Mesenteric fat pad (tissue), 1 donor: ENCODE measurements around the gene RASSF5. TPM values are rescaled to one million over a fixed set of nuclear protein-coding genes. Genes with fewer than 3 reads are reported as not detected.
A peak's percentile ranks its signal among the peaks of the same experiment; 100 is the strongest.

Experiments used
- DNase-seq: peaks from one replicate; pipeline ENCODE4 v3.0.0-alpha.2; 2020; ENCODE audit warnings: low spot score
- total RNA-seq: library from RNA; stranded (reverse); fragmentation: NEBNext Ultra II Directional; extraction: Animal tissue kit (Norgen Biotek cat#: 25700); gene quantifications from one replicate; pipeline ENCODE4 v1.2.1, GENCODE V29; 2021
- donor health status: DM: yes; HTN: yes; CAD: no.

Gene RASSF5
- total RNA-seq, 1 donor from 2014 or later = 11.4 TPM

DNA sequence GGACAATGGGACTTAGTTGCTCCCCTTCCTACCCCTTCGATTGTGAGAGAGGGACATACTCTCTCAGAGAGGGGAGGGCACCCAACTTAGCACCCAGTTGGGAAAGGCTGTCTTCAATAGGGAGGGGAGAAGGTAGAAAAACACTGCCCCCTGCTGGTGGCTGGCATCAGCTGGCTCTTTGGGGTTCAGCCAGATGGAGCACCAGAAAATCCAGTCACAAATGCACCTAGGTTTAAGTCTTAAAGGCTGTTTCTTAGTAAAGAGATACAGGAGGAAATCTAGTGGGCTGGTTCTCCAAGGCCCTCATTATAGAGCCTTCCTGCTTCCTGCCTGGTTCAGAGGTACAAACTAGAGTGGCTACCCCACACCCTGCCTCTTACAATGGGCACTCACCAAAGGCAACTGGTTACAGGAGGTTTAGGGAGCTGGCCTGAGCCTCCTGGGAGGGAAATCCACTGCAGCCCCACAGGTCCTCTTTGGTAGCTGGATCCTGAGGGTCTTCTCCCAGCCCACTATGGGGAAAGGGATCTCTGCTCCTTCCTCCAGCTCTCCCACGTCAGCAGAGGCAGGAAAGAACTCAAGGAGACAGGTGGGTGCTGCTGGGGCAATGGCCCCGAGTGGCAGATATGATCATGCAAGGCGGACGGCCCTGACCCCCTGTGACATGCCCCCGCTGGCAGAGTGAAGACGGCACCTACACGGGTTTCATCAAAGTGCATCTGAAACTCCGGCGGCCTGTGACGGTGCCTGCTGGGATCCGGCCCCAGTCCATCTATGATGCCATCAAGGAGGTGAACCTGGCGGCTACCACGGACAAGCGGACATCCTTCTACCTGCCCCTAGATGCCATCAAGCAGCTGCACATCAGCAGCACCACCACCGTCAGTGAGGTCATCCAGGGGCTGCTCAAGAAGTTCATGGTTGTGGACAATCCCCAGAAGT lies 76.6 kb downstream of the RASSF5 start:
- DNase-seq = no peak

DNA sequence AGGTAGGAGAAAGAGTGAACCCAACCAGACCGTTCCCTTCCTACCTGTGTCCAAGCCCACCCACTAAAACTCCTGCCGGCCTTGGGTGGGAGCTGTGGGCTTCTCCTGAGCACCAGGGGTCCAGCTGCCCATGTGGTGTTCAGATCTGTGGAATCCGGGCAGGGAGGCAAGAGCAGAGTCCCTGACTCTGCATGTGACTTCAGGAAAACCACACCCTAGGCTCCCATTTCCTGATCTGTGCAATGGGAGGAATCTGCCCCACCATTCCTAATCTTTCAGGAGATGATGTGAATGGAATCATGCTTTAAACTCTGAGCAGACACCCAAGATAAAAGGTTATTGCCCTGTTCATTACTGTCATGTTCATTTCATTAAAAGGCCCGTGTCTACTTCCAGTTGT lies 77.4 kb downstream of the RASSF5 start:
- DNase-seq = no peak

DNA sequence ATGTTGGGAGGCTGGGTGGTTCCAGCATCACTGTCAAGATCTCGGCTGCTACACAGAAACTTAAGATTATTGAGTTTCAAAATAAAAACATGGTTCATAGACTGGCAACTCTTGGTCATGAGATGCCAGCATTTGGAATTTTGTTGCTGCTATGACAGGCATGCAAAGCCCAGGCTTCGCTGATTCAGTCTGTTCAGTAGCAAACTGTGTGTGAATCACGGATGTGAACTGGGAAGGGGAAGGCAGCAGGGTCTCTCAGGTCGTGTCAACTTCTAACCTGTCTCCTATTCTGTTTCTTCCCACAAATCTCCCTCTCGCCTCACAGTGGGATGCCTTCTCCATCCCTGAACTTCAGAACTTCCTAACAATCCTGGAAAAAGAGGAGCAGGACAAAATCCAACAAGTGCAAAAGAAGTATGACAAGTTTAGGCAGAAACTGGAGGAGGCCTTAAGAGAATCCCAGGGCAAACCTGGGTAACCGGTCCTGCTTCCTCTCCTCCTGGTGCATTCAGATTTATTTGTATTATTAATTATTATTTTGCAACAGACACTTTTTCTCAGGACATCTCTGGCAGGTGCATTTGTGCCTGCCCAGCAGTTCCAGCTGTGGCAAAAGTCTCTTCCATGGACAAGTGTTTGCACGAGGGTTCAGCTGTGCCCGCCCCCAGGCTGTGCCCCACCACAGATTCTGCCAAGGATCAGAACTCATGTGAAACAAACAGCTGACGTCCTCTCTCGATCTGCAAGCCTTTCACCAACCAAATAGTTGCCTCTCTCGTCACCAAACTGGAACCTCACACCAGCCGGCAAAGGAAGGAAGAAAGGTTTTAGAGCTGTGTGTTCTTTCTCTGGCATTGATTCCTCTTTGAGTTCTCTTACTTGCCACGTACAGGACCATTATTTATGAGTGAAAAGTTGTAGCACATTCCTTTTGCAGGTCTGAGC lies 79.4 kb downstream of the RASSF5 start:
- no peak for DNase-seq

- no peak for DNase-seq
Measured at GRCh38 chr1:206587904-206588303, 80.6 kb downstream of the RASSF5 start.

- DNase-seq = no peak
Measured at GRCh38 chr1:206588492-206588891, 81.2 kb downstream of the RASSF5 start.

GRCh38 chr1:206589206-206589605 lies 81.9 kb downstream of the RASSF5 start:
- no peak for DNase-seq

- no peak for DNase-seq
Measured at GRCh38 chr1:206590025-206590758, 82.9 kb downstream of the RASSF5 start.

DNA sequence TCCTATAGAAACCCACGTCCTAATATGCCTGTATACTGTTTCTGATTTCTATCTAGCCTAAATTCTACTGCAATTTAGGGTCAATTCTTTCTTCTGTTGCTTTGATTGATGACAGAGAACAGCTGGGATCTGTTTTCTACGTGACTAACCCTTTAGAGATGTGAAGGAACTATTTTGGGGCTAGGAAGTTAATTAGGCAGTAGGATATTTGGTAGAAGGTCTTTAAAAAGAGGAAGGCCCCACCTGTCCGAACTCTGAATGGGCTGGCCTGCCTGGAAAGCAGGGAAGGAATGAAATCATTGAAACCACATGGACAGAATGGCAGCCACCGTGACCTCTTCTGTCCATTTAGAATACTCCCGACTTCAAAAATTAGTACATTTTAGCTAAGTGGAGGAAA lies 83.9 kb downstream of the RASSF5 start:
- DNase-seq = no peak

DNA sequence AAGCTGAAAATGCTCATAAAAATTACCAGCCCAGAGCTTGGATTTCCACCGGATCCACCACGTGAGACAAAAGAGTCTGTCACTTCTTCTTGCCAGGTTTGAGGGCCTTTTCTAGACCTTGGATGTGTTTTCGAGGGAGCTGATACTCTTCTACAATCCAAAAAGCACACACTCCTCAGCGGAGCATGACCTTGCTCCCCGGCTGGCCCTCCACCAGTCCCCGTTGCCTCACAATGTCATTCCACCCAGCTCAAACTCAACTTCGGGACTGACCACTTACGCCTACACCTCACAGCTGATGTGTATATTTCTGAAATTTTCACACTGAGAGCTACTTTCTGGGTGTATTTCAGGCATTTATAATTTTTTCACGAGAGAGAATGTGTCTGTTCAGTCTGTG lies 84.4 kb downstream of the RASSF5 start:
- DNase-seq = no peak

DNA sequence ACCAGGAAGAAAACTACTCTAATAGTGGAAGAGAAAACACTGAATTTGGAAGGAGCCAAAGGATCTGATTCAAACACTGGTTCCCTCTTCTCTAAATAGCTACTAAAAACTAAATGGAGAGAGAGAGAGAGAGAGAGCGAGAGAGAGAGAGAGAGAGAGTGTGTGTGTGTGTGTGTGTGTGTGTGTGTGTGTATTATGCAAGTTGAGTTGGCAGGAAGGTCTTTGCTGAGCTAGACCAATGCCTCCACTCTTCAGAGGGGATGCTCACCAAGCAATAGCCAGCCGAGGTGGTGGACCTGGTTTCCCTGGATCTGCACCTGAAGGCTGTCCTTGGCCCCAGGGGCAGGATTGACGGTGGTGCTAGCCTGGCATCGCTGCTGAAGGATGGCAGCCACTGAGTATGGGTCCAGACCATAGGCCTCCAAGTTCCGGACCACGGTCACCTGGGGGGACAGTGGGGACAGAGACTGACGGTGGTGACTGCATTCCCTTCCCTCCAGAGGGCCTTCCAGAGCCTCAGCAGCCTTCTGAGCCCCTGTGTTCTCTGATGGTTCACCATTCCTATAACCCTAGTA lies 86.1 kb downstream of the RASSF5 start:
- no peak for DNase-seq

DNA sequence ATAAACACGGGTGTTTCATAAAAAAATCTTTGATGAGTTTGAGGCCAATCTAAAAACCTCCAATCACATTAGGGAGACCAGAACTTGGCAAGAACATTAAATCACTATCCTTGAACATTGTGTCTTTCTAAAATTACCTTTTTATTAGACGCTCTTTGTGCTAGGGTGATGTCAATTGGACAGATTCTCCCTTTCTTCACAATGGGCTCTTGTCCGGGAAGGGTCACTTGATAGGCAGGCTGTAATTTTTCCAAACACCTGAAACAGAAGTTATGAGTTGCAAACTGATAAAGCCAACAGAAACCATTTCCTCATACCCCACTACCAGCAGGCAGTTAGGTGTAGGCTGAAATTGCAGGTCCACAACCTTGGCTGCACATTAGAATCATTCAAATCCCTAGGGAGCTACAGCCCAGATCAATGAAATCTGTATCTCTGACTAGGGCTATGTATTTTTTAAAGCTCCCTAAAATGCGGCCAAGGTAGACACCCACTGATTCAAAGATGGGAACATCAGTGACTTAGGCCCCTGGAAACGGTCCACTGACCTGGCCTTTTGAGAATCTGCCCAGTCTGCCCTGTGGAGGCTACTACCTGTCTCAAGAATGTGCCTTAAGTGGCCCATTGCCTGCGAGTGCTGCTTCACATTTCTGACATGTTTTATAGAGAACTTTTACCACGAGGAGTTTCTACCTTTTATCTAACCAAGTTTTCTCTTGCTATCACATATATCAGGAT lies 88.4 kb downstream of the RASSF5 start:
- DNase-seq = no peak

DNA sequence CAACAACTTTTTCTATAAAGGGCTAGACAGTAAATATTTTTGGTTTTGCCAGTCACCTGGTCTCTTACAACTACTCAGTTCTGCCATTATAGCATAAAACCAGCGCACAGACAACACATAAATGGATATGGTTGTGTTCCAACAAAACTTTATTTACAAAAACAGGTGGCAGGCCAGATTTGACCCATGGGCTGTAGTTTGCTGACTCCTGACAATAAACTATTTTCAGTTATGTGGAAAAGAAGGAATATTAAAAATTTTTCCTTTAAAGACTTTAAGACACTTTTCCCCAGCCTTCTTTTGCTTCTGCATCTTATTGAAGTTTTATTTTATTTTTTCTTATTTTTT lies 89.0 kb downstream of the RASSF5 start:
- no peak for DNase-seq

- no peak for DNase-seq
Measured at GRCh38 chr1:206600527-206600926, 93.2 kb downstream of the RASSF5 start.

DNA sequence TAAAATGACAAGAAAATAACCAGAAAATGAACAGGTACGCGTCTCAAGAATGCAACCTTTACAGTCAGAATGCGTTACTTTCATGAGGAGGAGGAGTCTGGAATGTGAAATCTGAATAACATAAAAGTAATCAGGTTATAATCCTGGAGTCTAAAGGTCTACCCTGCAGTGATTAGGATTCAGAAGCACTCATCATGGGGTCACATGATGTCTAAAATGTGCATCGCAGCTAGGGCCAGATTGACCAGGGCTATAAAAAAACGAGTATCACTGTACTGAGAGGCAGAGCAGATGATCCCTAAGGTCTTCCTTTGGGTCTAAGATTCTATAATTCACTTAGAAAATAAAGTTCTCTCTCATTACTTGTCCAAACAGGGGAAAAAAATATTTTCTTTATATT lies 97.5 kb downstream of the RASSF5 start:
- no peak for DNase-seq

- no peak for DNase-seq
Measured at GRCh38 chr1:206606867-206607266, 99.5 kb downstream of the RASSF5 start.

- DNase-seq = no peak
Measured at GRCh38 chr1:206608108-206608698, 100.9 kb downstream of the RASSF5 start.

DNA sequence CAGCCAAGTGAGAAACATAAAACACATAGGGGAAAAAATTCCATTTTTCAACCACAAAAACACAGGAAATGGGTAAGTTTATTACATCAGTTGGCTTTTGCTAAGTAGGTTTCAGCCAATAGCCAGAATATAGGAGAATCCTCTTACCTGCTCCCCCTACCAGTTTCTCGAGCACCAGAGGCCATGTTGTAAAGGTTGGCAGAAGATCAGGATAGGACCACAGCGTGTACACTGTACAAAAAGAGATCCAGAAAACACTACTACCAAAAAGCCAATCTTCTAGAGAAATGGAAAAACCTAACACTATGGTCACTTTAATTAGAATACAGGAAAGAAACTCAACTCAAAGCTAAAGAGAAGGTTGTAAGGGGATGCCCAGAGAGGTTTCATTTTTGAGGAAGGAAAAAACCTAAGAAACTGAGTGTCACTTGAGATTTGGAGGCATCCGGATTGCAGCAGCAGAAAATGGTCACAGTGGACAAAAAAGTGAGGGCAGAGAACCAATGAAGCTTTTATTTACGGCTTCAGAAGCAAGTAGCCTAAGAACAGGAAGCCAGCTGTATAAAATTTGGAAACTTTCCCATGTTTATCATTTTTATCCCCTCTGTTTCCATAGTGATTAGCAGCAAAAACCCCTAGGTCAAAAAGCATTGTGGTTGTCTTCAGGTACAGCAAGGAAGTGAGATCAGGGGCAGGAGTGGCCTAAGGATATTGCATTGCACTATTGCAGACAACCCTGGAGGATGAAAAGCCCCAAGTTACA lies 102.1 kb downstream of the RASSF5 start:
- no peak for DNase-seq

GRCh38 chr1:206612129-206612876 lies 105.0 kb downstream of the RASSF5 start, which contains the start of gene EIF2D:
Gene EIF2D (minus strand): TSS chr1:206612465. CDS start chr1:206612342, 123 bp downstream.
- DNase-seq = peak; percentile 99
